K562 (cell line): ENCODE data around the gene FAM174C. TPM values are rescaled to one million over a fixed set of nuclear protein-coding genes. Genes with fewer than 3 reads are reported as not detected.
A peak's percentile ranks its signal among the peaks of the same experiment; 100 is the strongest.

Source experiments
- CHD2 ChIP-seq: IDR thresholded peaks from 2 replicates; pipeline ENCODE4 v1.6.1; 2011; ENCODE audit warnings: low read depth, low read length
- CXXC5 ChIP-seq: fragments of 250-450 bp; sonication (Bioruptor Pico); IDR thresholded peaks from 2 replicates; pipeline ENCODE4 v1.8.0; 2022; ENCODE audit warnings: inconsistent platforms, mild to moderate bottlenecking, moderate library complexity
- ETV6 ChIP-seq, 3 experiments: fragments of 150-350 bp in 1 of 3; sonication (generic) in 1 of 3; formaldehyde crosslinking in 1 of 3; IDR thresholded peaks; 2 replicates each; pipeline versions ENCODE4 v1.6.1 to v1.8.0; 2014 to 2022; ENCODE audit warnings: borderline replicate concordance in 2 of 3, low read depth in 2 of 3, antibody characterized with exemption in 1 of 3, low read length in 1 of 3, mild to moderate bottlenecking in 1 of 3, missing genetic modification reagents in 1 of 3
- GATAD2B ChIP-seq: fragments of 450-650 bp; IDR thresholded peaks from 2 replicates; pipeline ENCODE4 v1.6.1; 2017; ENCODE audit warnings: mild to moderate bottlenecking, borderline replicate concordance
- HMGN3 ChIP-seq: IDR thresholded peaks from 2 replicates; pipeline ENCODE4 v1.6.1; 2011; ENCODE audit warnings: borderline replicate concordance, low read depth, mild to moderate bottlenecking, mixed read lengths, low read length; ENCODE audit not compliant: insufficient read length; ENCODE audit errors: extremely low read depth
- MYNN ChIP-seq, 2 experiments: sonication (generic); formaldehyde crosslinking in 1 of 2; IDR thresholded peaks; 2 replicates each; pipeline versions ENCODE4 v1.5.0 to v1.6.1; 2016 to 2020; ENCODE audit warnings: antibody characterized with exemption in 1 of 2, missing genetic modification reagents in 1 of 2
- SMC3 ChIP-seq: conservative IDR thresholded peaks from 2 replicates; pipeline ENCODE4 v1.6.1; 2011; ENCODE audit warnings: low read depth, low read length, improper control_type of control experiment; ENCODE audit not compliant: insufficient read depth
- TCF7 ChIP-seq: sonication (generic); IDR thresholded peaks from 2 replicates; pipeline ENCODE4 v1.6.1; 2016; ENCODE audit warnings: antibody characterized with exemption, borderline replicate concordance
- YY1 ChIP-seq, 3 experiments: IDR thresholded peaks; 2 replicates each; pipeline ENCODE4 v1.6.1; 2011; ENCODE audit warnings: low read length in 2 of 3, mild to moderate bottlenecking in 2 of 3, moderate library complexity in 2 of 3, borderline replicate concordance in 1 of 3, control low read depth in 1 of 3, low read depth in 1 of 3; ENCODE audit not compliant: insufficient read depth in 3 of 3, insufficient replicate concordance in 2 of 3, control insufficient read depth in 1 of 3, insufficient read length in 1 of 3; ENCODE audit errors: extremely low read depth in 1 of 3
- polyA plus RNA-seq, 8 experiments: library from polyadenylated mRNA; depleted of rRNA in 4 of 8; stranded (reverse) in 5 of 8; unstranded in 3 of 8; fragments of >200 nt; fragmentation: Nextera tagmentation in 2 of 8; fragmentation: Illumina TruSeq in 1 of 8; extraction: Ambion mirVana in 2 of 8; extraction: Trizol in 1 of 8; gene quantifications; 2 replicates each; pipeline versions ENCODE4 v1.2.1 to v1.2.3, GENCODE V29; 2011 to 2014; ENCODE audit warnings: inconsistent platforms in 1 of 8, missing spikeins in 1 of 8
- total RNA-seq, 7 experiments: library from RNA; depleted of rRNA in 6 of 7; stranded (reverse); fragments of >200 nt in 6 of 7; fragmentation: Illumina TruSeq in 2 of 7; extraction: Trizol in 2 of 7; gene quantifications; 2 replicates each; pipeline versions ENCODE4 v1.2.1 to v1.2.3, GENCODE V29; 2011 to 2021; ENCODE audit warnings: low replicate concordance in 1 of 7
- TF ChIP-seq, protein P1 (sequence below): fragments of 200-600 bp; sonication (generic); IDR thresholded peaks from one replicate; pipeline ENCODE4 v1.6.1; 2012; ENCODE audit warnings: mild to moderate bottlenecking, low read depth, low read length, inconsistent platforms
- TF ChIP-seq, protein P2 (sequence below): fragments of 250-450 bp; sonication (Bioruptor Pico); IDR thresholded peaks from 2 replicates; pipeline ENCODE4 v1.4.0; 2020; ENCODE audit warnings: mild to moderate bottlenecking

The FAM174C gene
- total and polyA plus RNA-seq, 9 of the 15 experiments (the other 6 are each of a cell fraction or from before 2014, with no cell fraction given), result 0.66 to 89.6 (median 20.3) TPM

- TF ChIP-seq SMC3, result peak; percentile 85
- peak; percentile 41 for TF ChIP-seq CHD2
- TF ChIP-seq, protein P1, sequence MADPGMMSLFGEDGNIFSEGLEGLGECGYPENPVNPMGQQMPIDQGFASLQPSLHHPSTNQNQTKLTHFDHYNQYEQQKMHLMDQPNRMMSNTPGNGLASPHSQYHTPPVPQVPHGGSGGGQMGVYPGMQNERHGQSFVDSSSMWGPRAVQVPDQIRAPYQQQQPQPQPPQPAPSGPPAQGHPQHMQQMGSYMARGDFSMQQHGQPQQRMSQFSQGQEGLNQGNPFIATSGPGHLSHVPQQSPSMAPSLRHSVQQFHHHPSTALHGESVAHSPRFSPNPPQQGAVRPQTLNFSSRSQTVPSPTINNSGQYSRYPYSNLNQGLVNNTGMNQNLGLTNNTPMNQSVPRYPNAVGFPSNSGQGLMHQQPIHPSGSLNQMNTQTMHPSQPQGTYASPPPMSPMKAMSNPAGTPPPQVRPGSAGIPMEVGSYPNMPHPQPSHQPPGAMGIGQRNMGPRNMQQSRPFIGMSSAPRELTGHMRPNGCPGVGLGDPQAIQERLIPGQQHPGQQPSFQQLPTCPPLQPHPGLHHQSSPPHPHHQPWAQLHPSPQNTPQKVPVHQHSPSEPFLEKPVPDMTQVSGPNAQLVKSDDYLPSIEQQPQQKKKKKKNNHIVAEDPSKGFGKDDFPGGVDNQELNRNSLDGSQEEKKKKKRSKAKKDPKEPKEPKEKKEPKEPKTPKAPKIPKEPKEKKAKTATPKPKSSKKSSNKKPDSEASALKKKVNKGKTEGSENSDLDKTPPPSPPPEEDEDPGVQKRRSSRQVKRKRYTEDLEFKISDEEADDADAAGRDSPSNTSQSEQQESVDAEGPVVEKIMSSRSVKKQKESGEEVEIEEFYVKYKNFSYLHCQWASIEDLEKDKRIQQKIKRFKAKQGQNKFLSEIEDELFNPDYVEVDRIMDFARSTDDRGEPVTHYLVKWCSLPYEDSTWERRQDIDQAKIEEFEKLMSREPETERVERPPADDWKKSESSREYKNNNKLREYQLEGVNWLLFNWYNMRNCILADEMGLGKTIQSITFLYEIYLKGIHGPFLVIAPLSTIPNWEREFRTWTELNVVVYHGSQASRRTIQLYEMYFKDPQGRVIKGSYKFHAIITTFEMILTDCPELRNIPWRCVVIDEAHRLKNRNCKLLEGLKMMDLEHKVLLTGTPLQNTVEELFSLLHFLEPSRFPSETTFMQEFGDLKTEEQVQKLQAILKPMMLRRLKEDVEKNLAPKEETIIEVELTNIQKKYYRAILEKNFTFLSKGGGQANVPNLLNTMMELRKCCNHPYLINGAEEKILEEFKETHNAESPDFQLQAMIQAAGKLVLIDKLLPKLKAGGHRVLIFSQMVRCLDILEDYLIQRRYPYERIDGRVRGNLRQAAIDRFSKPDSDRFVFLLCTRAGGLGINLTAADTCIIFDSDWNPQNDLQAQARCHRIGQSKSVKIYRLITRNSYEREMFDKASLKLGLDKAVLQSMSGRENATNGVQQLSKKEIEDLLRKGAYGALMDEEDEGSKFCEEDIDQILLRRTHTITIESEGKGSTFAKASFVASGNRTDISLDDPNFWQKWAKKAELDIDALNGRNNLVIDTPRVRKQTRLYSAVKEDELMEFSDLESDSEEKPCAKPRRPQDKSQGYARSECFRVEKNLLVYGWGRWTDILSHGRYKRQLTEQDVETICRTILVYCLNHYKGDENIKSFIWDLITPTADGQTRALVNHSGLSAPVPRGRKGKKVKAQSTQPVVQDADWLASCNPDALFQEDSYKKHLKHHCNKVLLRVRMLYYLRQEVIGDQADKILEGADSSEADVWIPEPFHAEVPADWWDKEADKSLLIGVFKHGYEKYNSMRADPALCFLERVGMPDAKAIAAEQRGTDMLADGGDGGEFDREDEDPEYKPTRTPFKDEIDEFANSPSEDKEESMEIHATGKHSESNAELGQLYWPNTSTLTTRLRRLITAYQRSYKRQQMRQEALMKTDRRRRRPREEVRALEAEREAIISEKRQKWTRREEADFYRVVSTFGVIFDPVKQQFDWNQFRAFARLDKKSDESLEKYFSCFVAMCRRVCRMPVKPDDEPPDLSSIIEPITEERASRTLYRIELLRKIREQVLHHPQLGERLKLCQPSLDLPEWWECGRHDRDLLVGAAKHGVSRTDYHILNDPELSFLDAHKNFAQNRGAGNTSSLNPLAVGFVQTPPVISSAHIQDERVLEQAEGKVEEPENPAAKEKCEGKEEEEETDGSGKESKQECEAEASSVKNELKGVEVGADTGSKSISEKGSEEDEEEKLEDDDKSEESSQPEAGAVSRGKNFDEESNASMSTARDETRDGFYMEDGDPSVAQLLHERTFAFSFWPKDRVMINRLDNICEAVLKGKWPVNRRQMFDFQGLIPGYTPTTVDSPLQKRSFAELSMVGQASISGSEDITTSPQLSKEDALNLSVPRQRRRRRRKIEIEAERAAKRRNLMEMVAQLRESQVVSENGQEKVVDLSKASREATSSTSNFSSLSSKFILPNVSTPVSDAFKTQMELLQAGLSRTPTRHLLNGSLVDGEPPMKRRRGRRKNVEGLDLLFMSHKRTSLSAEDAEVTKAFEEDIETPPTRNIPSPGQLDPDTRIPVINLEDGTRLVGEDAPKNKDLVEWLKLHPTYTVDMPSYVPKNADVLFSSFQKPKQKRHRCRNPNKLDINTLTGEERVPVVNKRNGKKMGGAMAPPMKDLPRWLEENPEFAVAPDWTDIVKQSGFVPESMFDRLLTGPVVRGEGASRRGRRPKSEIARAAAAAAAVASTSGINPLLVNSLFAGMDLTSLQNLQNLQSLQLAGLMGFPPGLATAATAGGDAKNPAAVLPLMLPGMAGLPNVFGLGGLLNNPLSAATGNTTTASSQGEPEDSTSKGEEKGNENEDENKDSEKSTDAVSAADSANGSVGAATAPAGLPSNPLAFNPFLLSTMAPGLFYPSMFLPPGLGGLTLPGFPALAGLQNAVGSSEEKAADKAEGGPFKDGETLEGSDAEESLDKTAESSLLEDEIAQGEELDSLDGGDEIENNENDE, result no peak
- peak; percentile 99 for TF ChIP-seq CXXC5
- no peak for TF ChIP-seq MYNN (IDR thresholded peaks at IDR 0.05)
- no peak for TF ChIP-seq MYNN (CRISPR knock-in tag; IDR thresholded peaks at IDR 0.05)
- TF ChIP-seq HMGN3, result peak; percentile 80
- TF ChIP-seq GATAD2B, result peak; percentile 99
- TF ChIP-seq ETV6 (IDR thresholded peaks at IDR 0.05; ENCODE audit: borderline replicate concordance in 1 of 2, low read depth in 2 of 2, low read length in 1 of 2), result 0 out of 4 replicates have a peak, but pooled peaks of 1 of the 2 experiments have one; percentile 39
- TF ChIP-seq ETV6 (CRISPR knock-in tag; IDR thresholded peaks at IDR 0.05; ENCODE audit: borderline replicate concordance), result no peak
- TF ChIP-seq TCF7, result 0 out of 2 replicates have a peak, but pooled peaks have one; percentile 31
- TF ChIP-seq YY1 (IDR thresholded peaks at IDR 0.05; ENCODE audit: borderline replicate concordance in 1 of 3, control insufficient read depth in 1 of 3, extremely low read depth in 1 of 3, insufficient read depth in 3 of 3, insufficient read length in 1 of 3, insufficient replicate concordance in 2 of 3, low read depth in 1 of 3, low read length in 2 of 3), result peak in 2 of 3 experiments; percentile 17 to 57
- TF ChIP-seq, protein P2, sequence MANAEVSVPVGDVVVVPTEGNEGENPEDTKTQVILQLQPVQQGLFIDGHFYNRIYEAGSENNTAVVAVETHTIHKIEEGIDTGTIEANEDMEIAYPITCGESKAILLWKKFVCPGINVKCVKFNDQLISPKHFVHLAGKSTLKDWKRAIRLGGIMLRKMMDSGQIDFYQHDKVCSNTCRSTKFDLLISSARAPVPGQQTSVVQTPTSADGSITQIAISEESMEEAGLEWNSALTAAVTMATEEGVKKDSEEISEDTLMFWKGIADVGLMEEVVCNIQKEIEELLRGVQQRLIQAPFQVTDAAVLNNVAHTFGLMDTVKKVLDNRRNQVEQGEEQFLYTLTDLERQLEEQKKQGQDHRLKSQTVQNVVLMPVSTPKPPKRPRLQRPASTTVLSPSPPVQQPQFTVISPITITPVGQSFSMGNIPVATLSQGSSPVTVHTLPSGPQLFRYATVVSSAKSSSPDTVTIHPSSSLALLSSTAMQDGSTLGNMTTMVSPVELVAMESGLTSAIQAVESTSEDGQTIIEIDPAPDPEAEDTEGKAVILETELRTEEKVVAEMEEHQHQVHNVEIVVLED (CRISPR knock-in tag), result peak; percentile 93
Measured at GRCh38 chr19:1239796-1240737, 35.3 kb upstream of the FAM174C start (continued).
